C4-2B (cell line): ENCODE data around the gene ZFX.
"Not testable (repeated sequence)": the region's sequence is repeated elsewhere in the genome, so short reads cannot be mapped to it uniquely, and the experiment has no call there.

Experiments used
- CTCF ChIP-seq: fragments of 450-650 bp; conservative IDR thresholded peaks from 2 replicates; pipeline ENCODE4 v1.5.1; 2017; ENCODE audit warnings: mild to moderate bottlenecking
- ZFX ChIP-seq: fragments of 450-650 bp; IDR thresholded peaks from 2 replicates; pipeline ENCODE4 v1.6.1; 2017

- not testable (repeated sequence) for TF ChIP-seq CTCF, ZFX
These were observed 5.5 kb upstream of the ZFX start for GRCh38 chrX:24143982-24144381.
